GM19438 (cell line): ENCODE data around the gene IL17REL.

Experiments
- ATAC-seq: cut with Tn5 transposase; IDR thresholded peaks from one replicate; pipeline ENCODE4 v1.9.1; 2021; ENCODE audit warnings: low read depth; ENCODE audit not compliant: unreplicated experiment

Gene IL17REL

GRCh38 chr22:49970528-49971231, 41.9 kb downstream of the IL17REL start:
- peak; percentile 60 for ATAC-seq

GRCh38 chr22:49969751-49970527, 42.6 kb downstream of the IL17REL start:
- no peak for ATAC-seq

GRCh38 chr22:49968831-49969661, 43.5 kb downstream of the IL17REL start:
- ATAC-seq: no peak

- no peak for ATAC-seq
Measured at GRCh38 chr22:49968313-49968830, 44.2 kb downstream of the IL17REL start.

- ATAC-seq: no peak
Measured at GRCh38 chr22:49967706-49968208, 44.8 kb downstream of the IL17REL start.

- ATAC-seq: no peak
Measured at GRCh38 chr22:49966774-49967705, 45.5 kb downstream of the IL17REL start.

GRCh38 chr22:49966041-49966773, 46.4 kb downstream of the IL17REL start:
- no peak for ATAC-seq

GRCh38 chr22:49965091-49966040, 47.2 kb downstream of the IL17REL start:
- ATAC-seq: no peak

GRCh38 chr22:49964136-49965090, 48.2 kb downstream of the IL17REL start:
- no peak for ATAC-seq

- ATAC-seq: no peak
Measured at GRCh38 chr22:49963647-49964026, 48.9 kb downstream of the IL17REL start.

- no peak for ATAC-seq
Measured at GRCh38 chr22:49962751-49963646, 49.6 kb downstream of the IL17REL start.

GRCh38 chr22:49962012-49962750, 50.4 kb downstream of the IL17REL start:
- ATAC-seq: no peak

GRCh38 chr22:49961601-49962011, 51.0 kb downstream of the IL17REL start:
- no peak for ATAC-seq

- ATAC-seq: no peak
Measured at GRCh38 chr22:49961005-49961600, 51.5 kb downstream of the IL17REL start.
